GM23338 (cell line): ENCODE results near the gene IL22RA1. TPM values are rescaled to one million over a fixed set of nuclear protein-coding genes. Genes with fewer than 3 reads are reported as not detected.

Experiments
- ATAC-seq: fragments of 200-7000 bp; cut with Tn5 transposase; 3 replicates; pipeline ENCODE4 v1.9.1; 2020
- DNase-seq: peaks from one replicate; pipeline ENCODE4 v3.0.0-alpha.2; 2015; ENCODE audit warnings: low spot score
- H2AFZ ChIP-seq: fragments of 200-600 bp; sonication (generic); 2 replicates; pipeline ENCODE4 v1.8.0; 2016; ENCODE audit warnings: antibody characterized with exemption, mild to moderate bottlenecking, moderate library complexity
- H3F3A ChIP-seq: fragments of 200-600 bp; sonication (generic); replicated peaks from 2 replicates; pipeline ENCODE4 v1.8.0; 2017; ENCODE audit warnings: antibody characterized with exemption, mixed run types, low read depth
- H3K27ac ChIP-seq: fragments of 200-600 bp; sonication (generic); 2 replicates; pipeline ENCODE4 v1.6.1; 2016; ENCODE audit warnings: low read depth
- H3K27me3 ChIP-seq: fragments of 200-600 bp; sonication (generic); 2 replicates; pipeline ENCODE4 v1.8.0; 2016; ENCODE audit warnings: mild to moderate bottlenecking, mixed run types, moderate library complexity; ENCODE audit not compliant: insufficient read depth
- H3K36me3 ChIP-seq: fragments of 200-600 bp; sonication (generic); 2 replicates; pipeline ENCODE4 v1.8.0; 2016; ENCODE audit warnings: mild to moderate bottlenecking; ENCODE audit not compliant: insufficient read depth
- H3K4me1 ChIP-seq: fragments of 200-600 bp; sonication (generic); 2 replicates; pipeline ENCODE4 v1.8.0; 2016; ENCODE audit warnings: mild to moderate bottlenecking, moderate library complexity; ENCODE audit not compliant: insufficient read depth
- H3K4me2 ChIP-seq: fragments of 200-600 bp; sonication (generic); 2 replicates; pipeline ENCODE4 v1.7.1; 2017; ENCODE audit warnings: mixed run types
- H3K4me3 ChIP-seq: fragments of 200-600 bp; sonication (generic); 2 replicates; pipeline ENCODE4 v1.6.1; 2016; ENCODE audit warnings: mixed run types
- H3K79me2 ChIP-seq: fragments of 200-600 bp; sonication (generic); replicated peaks from 2 replicates; pipeline ENCODE4 v1.8.0; 2017; ENCODE audit warnings: mild to moderate bottlenecking; ENCODE audit not compliant: insufficient read depth
- H3K9me2 ChIP-seq: fragments of 200-600 bp; sonication (generic); 2 replicates; pipeline ENCODE4 v1.8.0; 2017; ENCODE audit not compliant: insufficient read depth
- H4K20me1 ChIP-seq: fragments of 200-600 bp; sonication (generic); replicated peaks from 2 replicates; pipeline ENCODE4 v1.8.0; 2017; ENCODE audit warnings: mild to moderate bottlenecking; ENCODE audit not compliant: insufficient read depth
- H3K27ac Mint-ChIP-seq: 2 replicates; pipeline ENCODE4 v1.8.0; 2020; ENCODE audit warnings: inconsistent platforms, mild to moderate bottlenecking, moderate library complexity, mixed read lengths
- H3K27me3 Mint-ChIP-seq: 3 replicates; pipeline ENCODE4 v1.8.0; 2022; ENCODE audit warnings: low read depth, mild to moderate bottlenecking, moderate library complexity, mixed read lengths, inconsistent platforms; ENCODE audit not compliant: insufficient read depth, poor library complexity
- H3K36me3 Mint-ChIP-seq: 3 replicates; pipeline ENCODE4 v1.8.0; 2021; ENCODE audit warnings: low read depth, mild to moderate bottlenecking, inconsistent platforms, moderate library complexity, mixed read lengths
- H3K4me1 Mint-ChIP-seq: 3 replicates; pipeline ENCODE4 v1.8.0; 2020; ENCODE audit warnings: mild to moderate bottlenecking, inconsistent platforms, mixed read lengths
- H3K4me3 Mint-ChIP-seq: 3 replicates; pipeline ENCODE4 v1.8.0; 2021; ENCODE audit warnings: moderate library complexity, mild to moderate bottlenecking, inconsistent platforms, mixed read lengths
- H3K9me3 Mint-ChIP-seq: 3 replicates; pipeline ENCODE4 v1.8.0; 2020; ENCODE audit warnings: moderate library complexity, mild to moderate bottlenecking, inconsistent platforms, mixed read lengths
- CREB1 ChIP-seq: fragments of 250-450 bp; sonication (Bioruptor Pico); IDR thresholded peaks from 2 replicates; pipeline ENCODE4 v1.5.0; 2020; ENCODE audit warnings: low read depth, mild to moderate bottlenecking, moderate library complexity
- CTCF ChIP-seq, 2 experiments: fragments of 200-600 bp in 1 of 2; sonication (generic) in 1 of 2; conservative IDR thresholded peaks; 2 replicates each; pipeline versions ENCODE4 v1.5.1 to v1.6.1; 2016 to 2017; ENCODE audit warnings: antibody characterized with exemption in 2 of 2, low read depth in 2 of 2, mild to moderate bottlenecking in 2 of 2, moderate library complexity in 1 of 2
- ETS1 ChIP-seq: IDR thresholded peaks from 2 replicates; pipeline ENCODE4 v1.6.1; 2016; ENCODE audit warnings: antibody characterized with exemption
- EZH2 ChIP-seq: fragments of 200-600 bp; sonication (generic); IDR thresholded peaks from one replicate; pipeline ENCODE4 v1.8.0; 2017; ENCODE audit warnings: antibody characterized with exemption, mild to moderate bottlenecking, low read depth; ENCODE audit not compliant: unreplicated experiment
- EZH2phosphoT487 ChIP-seq: fragments of 200-600 bp; sonication (generic); IDR thresholded peaks from one replicate; pipeline ENCODE4 v1.8.1; 2018; ENCODE audit warnings: antibody characterized with exemption; ENCODE audit not compliant: unreplicated experiment
- JUNB ChIP-seq: IDR thresholded peaks from one replicate; pipeline ENCODE4 v1.6.1; 2016; ENCODE audit warnings: antibody characterized with exemption; ENCODE audit not compliant: unreplicated experiment
- NANOG ChIP-seq: IDR thresholded peaks from 2 replicates; pipeline ENCODE4 v1.6.1; 2016; ENCODE audit warnings: antibody characterized with exemption, borderline replicate concordance
- POLR2AphosphoS5 ChIP-seq: IDR thresholded peaks from 2 replicates; pipeline ENCODE4 v1.6.1; 2016; ENCODE audit warnings: antibody characterized with exemption, low read depth
- REST ChIP-seq: IDR thresholded peaks from one replicate; pipeline ENCODE4 v1.6.1; 2018; ENCODE audit warnings: antibody characterized with exemption; ENCODE audit not compliant: unreplicated experiment
- STAT1 ChIP-seq: IDR thresholded peaks from one replicate; pipeline ENCODE4 v1.6.1; 2016; ENCODE audit warnings: antibody characterized with exemption; ENCODE audit not compliant: unreplicated experiment
- ZNF114 ChIP-seq: fragments of 250-450 bp; sonication (Bioruptor Pico); IDR thresholded peaks from 2 replicates; pipeline ENCODE4 v1.5.0; 2020; ENCODE audit warnings: mild to moderate bottlenecking, moderate library complexity
- ZNF331 ChIP-seq: fragments of 250-450 bp; sonication (Bioruptor Pico); IDR thresholded peaks from 2 replicates; pipeline ENCODE4 v1.5.0; 2020; ENCODE audit warnings: low read depth, mild to moderate bottlenecking, moderate library complexity
- ZNF462 ChIP-seq: fragments of 250-450 bp; sonication (Bioruptor Pico); IDR thresholded peaks from 2 replicates; pipeline ENCODE4 v1.5.0; 2020; ENCODE audit warnings: mild to moderate bottlenecking, moderate library complexity
- polyA plus RNA-seq: library from polyadenylated mRNA; unstranded; fragments of >200 nt; fragmentation: Nextera tagmentation; extraction: Ambion mirVana; gene quantifications from 2 replicates; pipeline ENCODE4 v1.2.1, GENCODE V29; 2016
- total RNA-seq: library from RNA; depleted of rRNA; stranded (reverse); fragments of >200 nt; shearing (Covaris generic); gene quantifications from 2 replicates; pipeline ENCODE4 v1.2.3, GENCODE V29; 2014

IL22RA1 gene
- total and polyA plus RNA-seq, 2 experiments from 2014 or later: 0.11 to 0.28 TPM

- peak overlapping the region; percentile 88; the same call in 1 of the 2 replicates for H3K27ac ChIP-seq
- H2AFZ ChIP-seq: no peak overlapping the region
- no peak overlapping the region for H3K27ac Mint-ChIP-seq
- H3K79me2 ChIP-seq: 0 out of 2 replicates have a peak, but pooled peaks cover 9% of the 10 kb centered on the region
- H3K9me2 ChIP-seq: no peaks in the 10 kb centered on the region
- H3K36me3 Mint-ChIP-seq: peaks cover 21% of the 10 kb centered on the region
- peaks cover 43% of the 10 kb centered on the region for H3K4me1 Mint-ChIP-seq
- no peaks in the 10 kb centered on the region for H3K27me3 ChIP-seq
- no peaks in the 10 kb centered on the region for H3K9me3 Mint-ChIP-seq
- H4K20me1 ChIP-seq: no peaks in the 10 kb centered on the region
- H3K27me3 Mint-ChIP-seq: peaks cover 27% of the 10 kb centered on the region
- H3K4me1 ChIP-seq: peaks cover 16% of the 10 kb centered on the region; the same call in 1 of the 2 replicates
- H3K36me3 ChIP-seq: no peaks in the 10 kb centered on the region
- H3K4me2 ChIP-seq: 0 out of 2 replicates have a peak overlapping the region, but pooled peaks have one; percentile 22
- H3K4me3 Mint-ChIP-seq: no peak overlapping the region
- no peak overlapping the region for H3K4me3 ChIP-seq
- no peak for TF ChIP-seq ZNF331 (CRISPR knock-in tag)
- TF ChIP-seq NANOG: no peak
- TF ChIP-seq STAT1: no peak
- no peak for TF ChIP-seq EZH2phosphoT487
- no peak for TF ChIP-seq ETS1
- TF ChIP-seq POLR2AphosphoS5: no peak
- TF ChIP-seq CTCF (conservative IDR thresholded peaks at IDR 0.05; ENCODE audit: low read depth in 2 of 2): no peak
- TF ChIP-seq JUNB: no peak
- no peak for TF ChIP-seq EZH2
- no peak for TF ChIP-seq CREB1 (CRISPR knock-in tag)
- TF ChIP-seq ZNF462 (CRISPR knock-in tag): no peak
- TF ChIP-seq ZNF114 (CRISPR knock-in tag): no peak
- TF ChIP-seq REST: no peak
- DNase-seq (peak; percentile 61), ATAC-seq (no peak)
- H3F3A ChIP-seq: no peaks in the 10 kb centered on the region
Measured at GRCh38 chr1:24154215-24154614, 11.3 kb upstream of the IL22RA1 start.
